ENCODE results near the gene ANG. TPM values are rescaled to one million over a fixed set of nuclear protein-coding genes. Genes with fewer than 3 reads are reported as not detected.
"Not testable (repeated sequence)": the region's sequence is repeated elsewhere in the genome, so short reads cannot be mapped to it uniquely, and the experiment has no call there.

The ANG gene
- 4.5 TPM for total RNA-seq
- long read RNA-seq, partial matches to known transcripts = 0 of 2 reads
- long read RNA-seq, other reads (novel, unspliced or antisense) = 0 of 2 reads

GRCh38 chr14:20688167-20688839 is at the start of gene ANG:
ANG (plus strand) TSS chr14:20688764; CDS start chr14:20693565, 4,801 bp downstream.
- no peak for DNase-seq (ENCODE audit: missing footprints)
- intact Hi-C loops (cut with DNase I) = no loop called here
- ATAC-seq = no peak

GRCh38 chr14:20641591-20641990 is 47.0 kb upstream of the ANG start, which contains the start of gene OR6S1:
OR6S1 (minus strand) TSS chr14:20641691; CDS start chr14:20641691, 0 bp downstream.
- intact Hi-C loops (cut with DNase I) = no loop called here
- DNase-seq (ENCODE audit: missing footprints) (no peak), ATAC-seq (no peak)

GRCh38 chr14:20642182-20642581 is 46.4 kb upstream of the ANG start:
- ATAC-seq (no peak), DNase-seq (ENCODE audit: missing footprints) (no peak)
- intact Hi-C loops (cut with DNase I) = no loop called here

GRCh38 chr14:20642755-20643154 is 45.8 kb upstream of the ANG start:
- intact Hi-C loops (cut with DNase I); DNase-seq (ENCODE audit: missing footprints); ATAC-seq: not testable (repeated sequence)

DNA sequence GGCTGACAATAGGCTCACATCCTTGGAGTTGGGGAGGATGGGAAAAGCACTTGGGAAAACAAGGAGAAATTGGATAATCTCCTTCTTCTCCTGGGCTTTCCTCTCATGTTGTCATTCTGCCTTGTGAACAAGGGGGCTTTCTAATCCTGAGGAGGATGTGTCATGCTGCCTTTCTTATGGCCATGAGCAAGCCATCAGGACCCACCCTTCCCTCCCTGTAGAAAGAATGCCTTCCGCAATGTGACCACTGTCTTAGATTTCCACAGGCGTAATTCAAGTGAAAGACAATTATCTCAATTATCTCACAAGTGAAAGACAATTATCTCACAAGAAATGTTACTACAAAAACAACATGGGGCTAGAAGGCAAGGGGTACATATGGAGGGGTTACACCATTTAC is 44.0 kb upstream of the ANG start:
- DNase-seq (ENCODE audit: missing footprints) = no peak
- ATAC-seq = no peak

GRCh38 chr14:20645481-20645880 is 43.1 kb upstream of the ANG start:
- intact Hi-C loops (cut with DNase I) = no loop called here
- no peak for DNase-seq (ENCODE audit: missing footprints)
- no peak for ATAC-seq

More for the DNA sequence above, 44.0 kb upstream of the ANG start:
- intact Hi-C loops (cut with DNase I) = no loop called here

- ATAC-seq (no peak), DNase-seq (ENCODE audit: missing footprints) (no peak)
- intact Hi-C loops (cut with DNase I) = no loop called here
These were observed 35.3 kb upstream of the ANG start for GRCh38 chr14:20652996-20653975.

DNA sequence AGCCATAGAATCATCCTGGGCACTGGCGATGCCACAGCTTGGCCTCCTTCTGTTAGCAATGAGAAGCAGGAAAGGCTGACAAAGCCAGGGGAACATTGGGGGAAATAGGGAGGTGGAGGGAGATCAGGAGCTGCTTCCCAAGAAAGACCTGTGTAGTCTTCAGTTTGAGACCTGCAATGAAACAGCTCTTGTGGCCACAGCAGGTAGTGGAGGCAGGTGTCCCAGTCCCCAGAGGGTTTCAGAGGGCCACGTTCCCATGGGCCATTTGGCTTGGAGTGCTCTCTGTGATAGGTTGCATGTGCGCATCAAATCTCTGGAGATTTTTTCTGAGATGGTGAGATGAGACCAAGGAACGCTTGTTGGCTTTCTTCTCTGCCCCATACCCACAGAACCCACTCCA is 32.7 kb upstream of the ANG start:
- intact Hi-C loops (cut with DNase I) = no loop called here
- DNase-seq (ENCODE audit: missing footprints) = no peak
- ATAC-seq = no peak

DNA sequence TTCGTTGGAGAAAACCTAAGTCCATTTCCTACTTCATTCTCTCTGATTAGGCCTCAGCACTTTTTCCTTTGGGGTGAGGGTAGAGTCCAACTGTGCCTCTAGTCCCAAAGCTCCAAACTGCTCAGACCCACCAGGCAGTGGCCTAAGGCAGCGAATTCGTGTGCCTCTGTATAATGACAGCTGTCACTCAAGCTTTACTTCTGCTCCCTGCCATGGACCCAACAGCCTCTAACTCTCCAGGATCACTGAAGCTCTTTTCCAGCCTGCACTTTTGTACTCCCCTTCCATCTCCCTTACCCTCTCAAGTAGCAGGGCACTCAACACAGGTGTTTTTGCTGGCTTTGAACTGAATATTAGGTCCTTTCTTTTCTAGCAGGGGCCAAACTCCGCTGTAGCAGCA is 32.3 kb upstream of the ANG start:
- no peak for ATAC-seq
- DNase-seq (ENCODE audit: missing footprints) = no peak
- intact Hi-C loops (cut with DNase I) = no loop called here

- intact Hi-C loops (cut with DNase I) = no loop called here
- ATAC-seq (no peak), DNase-seq (ENCODE audit: missing footprints) (no peak)
These were observed 31.1 kb upstream of the ANG start for GRCh38 chr14:20657216-20658211.

DNA sequence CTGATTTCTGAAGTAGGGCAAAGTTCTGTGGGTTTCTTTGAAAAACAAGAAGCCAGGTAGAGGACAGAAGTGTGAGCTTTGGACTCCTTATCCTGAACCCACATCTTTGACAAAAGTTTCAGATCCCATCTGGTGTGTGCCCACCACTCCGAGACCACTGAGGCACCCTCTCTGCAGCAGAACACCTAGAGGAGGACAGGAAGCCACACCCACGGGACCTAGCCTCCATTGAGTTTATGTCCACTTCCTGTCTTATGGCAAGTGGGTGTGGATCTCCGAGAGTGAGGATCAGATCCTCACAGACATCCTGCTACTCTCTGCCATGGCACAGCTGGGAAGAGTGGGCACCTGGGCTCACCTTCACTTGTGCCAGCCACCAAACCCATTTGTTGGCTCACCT is 30.3 kb upstream of the ANG start:
- intact Hi-C loops (cut with DNase I) = no loop called here
- ATAC-seq (no peak), DNase-seq (ENCODE audit: missing footprints) (no peak)

DNA sequence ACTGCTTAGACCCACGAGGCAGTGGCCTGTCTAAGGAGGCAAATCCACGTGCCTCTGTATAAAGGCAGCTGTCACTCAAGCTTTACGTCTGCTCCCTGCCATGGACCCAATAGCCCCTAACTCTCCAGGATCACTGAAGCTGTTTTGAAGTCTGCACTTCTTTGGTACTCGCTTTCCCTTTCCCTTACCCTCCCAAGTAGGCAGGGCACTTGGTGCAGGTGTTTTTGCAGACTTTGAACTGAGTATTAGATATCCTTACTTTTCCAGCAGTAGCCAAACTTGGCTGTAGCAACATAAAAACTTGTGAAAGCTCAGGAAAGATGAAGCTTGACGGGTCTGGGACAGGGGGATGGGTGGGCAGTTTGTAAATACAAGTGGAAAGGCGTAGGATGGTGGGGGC is 29.2 kb upstream of the ANG start:
- ATAC-seq = no peak
- intact Hi-C loops (cut with DNase I) = no loop called here
- no peak for DNase-seq (ENCODE audit: missing footprints)

DNA sequence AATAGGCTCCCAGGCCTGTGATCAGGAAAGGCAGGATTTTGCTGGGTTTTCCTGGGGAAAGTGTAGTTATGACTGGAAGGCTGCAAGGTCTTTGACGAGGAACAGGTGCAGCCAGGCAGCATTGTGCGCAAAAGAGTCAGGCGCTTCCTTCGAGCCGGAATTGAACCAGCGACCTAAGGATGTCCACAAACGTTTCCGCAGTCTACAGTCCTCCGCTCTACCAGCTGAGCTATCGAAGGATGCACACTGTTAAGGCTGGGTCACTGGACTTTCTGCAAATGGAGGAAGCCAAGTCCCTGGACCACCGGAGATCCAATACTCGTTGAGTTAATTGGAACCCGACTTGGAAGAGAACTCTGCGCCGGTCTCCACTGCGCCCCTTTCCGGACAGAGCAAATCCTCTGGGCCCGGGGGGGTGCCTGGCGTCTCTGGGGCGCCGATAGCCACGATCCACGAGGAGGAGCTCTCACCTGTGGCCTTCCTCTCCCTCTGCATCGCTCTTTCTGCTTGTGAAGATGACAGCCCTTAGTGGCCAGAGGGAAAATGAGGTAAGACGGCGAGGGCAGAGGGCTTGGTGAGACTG is 28.7 kb upstream of the ANG start:
- intact Hi-C loops (cut with DNase I) = no loop called here
- DNase-seq (ENCODE audit: missing footprints) (no peak), ATAC-seq (no peak)

DNA sequence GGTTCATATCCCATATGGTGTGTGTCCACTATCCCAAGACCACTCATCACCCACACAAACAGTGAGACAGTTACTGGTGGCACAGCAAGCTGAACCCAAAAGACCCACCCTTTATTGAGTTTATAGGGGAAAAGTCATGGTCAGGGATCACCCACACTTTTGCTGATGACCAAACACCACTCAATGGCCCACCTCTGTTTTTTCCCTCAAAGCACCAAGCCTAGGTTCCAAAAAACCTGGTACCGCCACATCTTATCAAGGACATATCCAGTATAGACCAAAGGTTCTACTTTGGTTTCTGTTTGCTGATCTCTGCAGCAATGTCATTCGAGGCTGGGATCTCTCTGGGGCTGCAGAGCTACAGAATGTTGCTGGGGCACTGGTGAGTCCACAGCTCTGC is 27.4 kb upstream of the ANG start:
- no peak for DNase-seq (ENCODE audit: missing footprints)
- no peak for ATAC-seq
- intact Hi-C loops (cut with DNase I) = no loop called here

DNA sequence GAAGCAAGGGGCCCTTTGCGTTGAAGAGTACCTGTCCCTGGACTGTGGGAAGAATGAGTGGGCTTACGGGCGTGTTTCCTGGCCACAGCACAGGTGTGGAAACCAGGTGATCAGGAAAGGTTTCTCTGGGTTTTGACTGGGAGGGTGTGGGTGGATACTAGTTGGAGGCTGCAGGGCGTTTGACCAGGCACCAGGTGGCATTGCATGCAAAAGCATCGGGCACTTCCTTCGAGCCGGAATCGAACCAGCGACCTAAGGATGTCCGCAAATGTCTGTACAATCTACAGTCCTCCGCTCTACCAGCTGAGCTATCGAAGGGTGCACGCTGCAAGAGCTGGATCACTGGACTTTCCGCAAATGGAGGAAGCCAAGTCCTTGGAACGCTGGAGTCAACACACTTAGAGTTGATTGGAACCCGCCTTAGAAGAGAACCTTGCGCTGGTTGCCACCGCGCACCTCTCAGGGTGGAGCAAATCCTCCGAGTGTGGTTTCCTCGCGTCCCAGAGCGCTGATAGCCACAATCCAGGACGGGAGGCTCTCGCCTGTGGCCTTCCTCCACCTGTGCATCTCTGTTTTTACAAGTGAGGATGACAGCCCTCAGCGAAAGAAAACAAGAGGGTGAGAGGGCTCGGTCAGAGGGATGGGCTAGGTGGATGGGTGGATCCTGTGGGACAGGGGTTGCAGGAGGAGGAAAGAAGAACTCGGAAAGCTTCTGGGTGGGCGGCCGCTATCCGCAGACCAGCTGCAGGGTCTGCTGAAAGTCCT is 25.4 kb upstream of the ANG start:
- no peak for ATAC-seq

DNA sequence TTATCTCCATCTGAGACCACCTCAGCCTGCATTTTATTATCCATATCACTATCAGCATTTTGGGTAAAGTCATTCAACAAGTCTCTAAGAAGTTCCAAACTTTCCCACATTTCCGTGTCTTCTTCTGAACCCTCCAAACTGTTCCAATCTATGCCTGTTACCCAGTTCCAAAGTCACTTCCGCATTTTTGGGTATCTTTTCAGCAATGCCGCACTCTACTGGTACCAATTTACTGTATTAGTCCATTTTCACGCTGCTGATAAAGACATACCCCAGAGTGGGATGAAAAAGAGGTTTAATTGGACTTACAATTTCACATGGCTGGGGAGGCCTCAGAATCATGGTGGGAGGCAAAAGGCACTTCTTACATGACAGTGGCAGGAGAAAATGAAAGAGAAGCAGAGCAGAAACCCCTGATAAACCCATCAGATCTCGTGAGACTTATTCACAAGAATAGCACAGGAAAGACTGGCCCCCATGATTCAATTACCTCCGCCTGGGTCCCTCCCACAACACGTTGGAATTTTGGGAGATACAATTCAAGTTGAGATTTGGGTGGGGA is 22.1 kb upstream of the ANG start:
- intact Hi-C loops (cut with DNase I); DNase-seq (ENCODE audit: missing footprints); ATAC-seq: not testable (repeated sequence)

More for the DNA sequence above, 25.4 kb upstream of the ANG start:
- DNase-seq (ENCODE audit: missing footprints) = peak; percentile 77
- intact Hi-C loops (cut with DNase I) = no loop called here

DNA sequence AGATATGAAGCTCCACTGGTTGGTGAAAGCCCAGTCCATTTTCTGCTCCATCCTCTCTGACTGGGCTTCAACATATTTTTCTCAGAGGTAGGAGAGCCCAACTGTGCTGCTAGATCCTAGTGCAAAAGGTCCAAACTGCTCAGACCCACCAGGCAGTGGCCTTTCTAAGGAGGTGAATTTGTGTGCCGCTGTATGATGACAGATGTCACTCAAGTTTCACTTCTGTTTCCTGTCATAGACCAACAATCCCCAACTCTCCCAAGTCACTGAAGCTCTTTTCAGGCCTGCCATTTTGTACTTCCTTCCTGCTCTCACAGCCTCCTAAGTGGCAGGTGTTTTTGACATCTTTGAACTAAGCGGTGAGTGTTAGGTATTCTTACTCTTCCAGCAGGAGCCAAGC is 20.6 kb upstream of the ANG start:
- ATAC-seq (no peak), DNase-seq (ENCODE audit: missing footprints) (no peak)

More for the DNA sequence above, 20.6 kb upstream of the ANG start:
- intact Hi-C loops (cut with DNase I) = no loop called here

Data from Right ventricle myocardium inferior (tissue), 1 donor.